DND-41 (cell line): Measurements from ENCODE around the gene NPC1.

Experiments used
- EZH2 ChIP-seq: IDR thresholded peaks from 3 replicates; pipeline ENCODE4 v1.6.1; 2012; ENCODE audit warnings: borderline replicate concordance, low read depth, mild to moderate bottlenecking, moderate library complexity, low read length, inconsistent platforms; ENCODE audit not compliant: severe bottlenecking
- TF ChIP-seq, protein P1 (sequence below): IDR thresholded peaks from 2 replicates; pipeline ENCODE4 v1.5.1; 2012; ENCODE audit warnings: borderline replicate concordance, low read length, moderate library complexity, mild to moderate bottlenecking; ENCODE audit not compliant: poor library complexity, severe bottlenecking; ENCODE audit errors: extremely low read depth

DNA sequence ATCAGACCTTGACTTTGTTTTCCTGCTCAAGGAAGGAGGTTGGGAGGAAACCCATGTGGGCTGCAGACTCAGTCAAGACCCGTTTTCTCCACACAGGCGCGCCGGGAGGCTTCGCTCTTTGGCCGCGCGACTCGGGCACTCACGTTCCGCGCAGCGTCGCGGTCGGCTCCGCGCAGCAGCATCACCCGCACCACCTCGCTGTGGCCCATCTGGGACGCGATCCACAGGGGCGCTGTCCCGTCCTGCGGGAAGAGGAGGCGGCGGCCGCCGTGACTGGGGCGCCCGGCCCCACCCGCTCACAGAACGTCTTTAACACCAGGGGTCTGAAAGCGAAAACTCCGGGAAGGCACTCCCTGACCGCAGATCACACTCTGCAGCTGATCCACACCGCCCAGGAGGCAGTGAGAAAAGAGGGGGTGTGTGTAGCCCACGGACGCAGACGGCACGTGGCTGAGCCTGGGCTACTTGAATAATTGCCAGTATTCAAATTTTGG, 33.1 kb upstream of the NPC1 start:
- TF ChIP-seq, protein P1, sequence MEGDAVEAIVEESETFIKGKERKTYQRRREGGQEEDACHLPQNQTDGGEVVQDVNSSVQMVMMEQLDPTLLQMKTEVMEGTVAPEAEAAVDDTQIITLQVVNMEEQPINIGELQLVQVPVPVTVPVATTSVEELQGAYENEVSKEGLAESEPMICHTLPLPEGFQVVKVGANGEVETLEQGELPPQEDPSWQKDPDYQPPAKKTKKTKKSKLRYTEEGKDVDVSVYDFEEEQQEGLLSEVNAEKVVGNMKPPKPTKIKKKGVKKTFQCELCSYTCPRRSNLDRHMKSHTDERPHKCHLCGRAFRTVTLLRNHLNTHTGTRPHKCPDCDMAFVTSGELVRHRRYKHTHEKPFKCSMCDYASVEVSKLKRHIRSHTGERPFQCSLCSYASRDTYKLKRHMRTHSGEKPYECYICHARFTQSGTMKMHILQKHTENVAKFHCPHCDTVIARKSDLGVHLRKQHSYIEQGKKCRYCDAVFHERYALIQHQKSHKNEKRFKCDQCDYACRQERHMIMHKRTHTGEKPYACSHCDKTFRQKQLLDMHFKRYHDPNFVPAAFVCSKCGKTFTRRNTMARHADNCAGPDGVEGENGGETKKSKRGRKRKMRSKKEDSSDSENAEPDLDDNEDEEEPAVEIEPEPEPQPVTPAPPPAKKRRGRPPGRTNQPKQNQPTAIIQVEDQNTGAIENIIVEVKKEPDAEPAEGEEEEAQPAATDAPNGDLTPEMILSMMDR, result no peak
- TF ChIP-seq EZH2, result no peak
